ENCODE results near the gene ZFYVE28. TPM values are rescaled to one million over a fixed set of nuclear protein-coding genes. Genes with fewer than 3 reads are reported as not detected.
A peak's percentile ranks its signal among the peaks of the same experiment; 100 is the strongest.

The ZFYVE28 gene
- total and polyA plus RNA-seq, 12 donors, result 4.3 to 24.6 (median 16.0) TPM

GRCh38 chr4:2267320-2267811 is 151.1 kb downstream of the ZFYVE28 start:
- Histone ChIP-seq H3K27me3 (no peaks in the 10 kb centered on the region), H3K27ac (no peak overlapping the region), H3K36me3 (replicated peaks in 1 of 2) (no peaks in the 10 kb centered on the region), H3K9me3 (replicated peaks in 1 of 3) (no peaks in the 10 kb centered on the region), H3K4me1 (replicated peaks in 1 of 2) (peaks cover 20 to 38% of the 10 kb centered on the region in 2 donors), H3K4me3 (no peak overlapping the region)
- intact Hi-C loops (cut with DNase I), result loop anchor here in 1 of 2 donors (5.0 kb wide), 1 partner anchor 140 kb away; no protein-coding TSS in a partner anchor
- 87 to 90% (median 89%) methylated on average over 9 to 18 of the region's 18 CpGs for WGBS, 4 donors
- DNase-seq, result no peak
- no peak for TF ChIP-seq CTCF (IDR thresholded peaks at IDR 0.05)
- no peak for TF ChIP-seq POLR2A (IDR thresholded peaks at IDR 0.05)

GRCh38 chr4:2266821-2267220 is 151.6 kb downstream of the ZFYVE28 start:
- WGBS, 4 donors, result 71 to 96% (median 82%) methylated on average over 3 to 5 of the region's 5 CpGs
- H3K36me3 ChIP-seq (replicated peaks in 1 of 2), result no peaks in the 10 kb centered on the region
- no peak for TF ChIP-seq POLR2A (IDR thresholded peaks at IDR 0.05)
- no peak for TF ChIP-seq CTCF (IDR thresholded peaks at IDR 0.05)
- H3K27ac ChIP-seq, result peak overlapping the region in 1 of 5 donors; percentile 76
- no peak overlapping the region for H3K4me3 ChIP-seq
- H3K4me1 ChIP-seq (replicated peaks in 1 of 2), result peaks cover 20 to 37% of the 10 kb centered on the region in 2 donors
- intact Hi-C loops (cut with DNase I), result loop anchor here in 1 of 2 donors (5.0 kb wide), 1 partner anchor 140 kb away; no protein-coding TSS in a partner anchor
- H3K9me3 ChIP-seq (replicated peaks in 1 of 3), result no peaks in the 10 kb centered on the region
- DNase-seq, result no peak
- no peaks in the 10 kb centered on the region for H3K27me3 ChIP-seq

- 25 to 32% (median 28%) methylated on average over 8 of the region's 8 CpGs for WGBS, 4 donors
- peak in 1 of 2 donors; percentile 45 for TF ChIP-seq POLR2A (IDR thresholded peaks at IDR 0.05)
- TF ChIP-seq CTCF (IDR thresholded peaks at IDR 0.05), result no peak
- Histone ChIP-seq H3K27me3 (no peaks in the 10 kb centered on the region), H3K27ac (peak overlapping the region in 4 of 5 donors; percentile 54 to 76 (median 72)), H3K36me3 (replicated peaks in 1 of 2) (no peaks in the 10 kb centered on the region), H3K4me3 (no peak overlapping the region), H3K4me1 (replicated peaks in 1 of 2) (peaks cover 20 to 30% of the 10 kb centered on the region in 2 donors), H3K9me3 (replicated peaks in 1 of 3) (no peaks in the 10 kb centered on the region)
- intact Hi-C loops (cut with DNase I), result loop anchor here in 1 of 2 donors (5.0 kb wide), 1 partner anchor 141 kb away; no protein-coding TSS in a partner anchor
- peak; percentile 74 to 92 (median 87) for DNase-seq
Measured at GRCh38 chr4:2266181-2266580, 152.3 kb downstream of the ZFYVE28 start.

- peak overlapping the region in 4 of 5 donors; percentile 54 to 76 (median 72) for H3K27ac ChIP-seq
- H3K36me3 ChIP-seq (replicated peaks in 1 of 2), result no peaks in the 10 kb centered on the region
- H3K27me3 ChIP-seq, result no peaks in the 10 kb centered on the region
- no peaks in the 10 kb centered on the region for H3K9me3 ChIP-seq (replicated peaks in 1 of 3)
- TF ChIP-seq CTCF (IDR thresholded peaks at IDR 0.05) (no peak), POLR2A (IDR thresholded peaks at IDR 0.05) (no peak)
- intact Hi-C loops (cut with DNase I), result loop anchor here in 1 of 2 donors (5.0 kb wide), 1 partner anchor 142 kb away; no protein-coding TSS in a partner anchor
- H3K4me1 ChIP-seq (replicated peaks in 1 of 2), result peaks cover 25 to 36% of the 10 kb centered on the region in 2 donors
- peak in 2 of 7 donors; percentile 10 to 11 for DNase-seq
- no peak overlapping the region for H3K4me3 ChIP-seq
- 85 to 88% (median 85%) methylated on average over 10 to 19 of the region's 19 CpGs for WGBS, 4 donors
Measured at GRCh38 chr4:2265113-2266110, 153.0 kb downstream of the ZFYVE28 start.

All from adrenal gland (tissue), 12 donors.